Measurements from ENCODE around the gene DAPK2.

DAPK2 gene

DNA sequence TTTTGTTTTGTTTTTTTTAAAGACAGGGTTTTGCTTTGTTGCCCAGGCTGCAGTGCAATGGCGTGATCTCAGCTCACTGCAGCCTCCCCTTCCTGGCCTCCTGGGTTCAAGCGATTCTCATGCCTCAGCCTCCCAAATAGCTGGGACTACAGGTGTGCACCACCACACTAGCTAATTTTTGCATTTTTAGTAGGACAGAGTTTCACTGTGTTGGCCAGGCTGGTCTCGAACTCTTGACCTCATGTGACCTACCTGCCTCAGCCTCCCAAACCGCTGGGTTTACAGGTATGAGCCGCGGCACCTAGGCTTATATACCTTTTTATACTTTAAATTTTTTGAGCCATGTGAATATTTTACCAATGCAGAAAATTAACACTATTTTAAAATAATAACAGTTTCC is 155.7 kb downstream of the DAPK2 start:
- no peak for DNase-seq

GRCh38 chr15:63889831-63890230 is 156.5 kb downstream of the DAPK2 start:
- no peak for DNase-seq

- no peak for DNase-seq
These were observed 157.5 kb downstream of the DAPK2 start for GRCh38 chr15:63888823-63889222.

DNA sequence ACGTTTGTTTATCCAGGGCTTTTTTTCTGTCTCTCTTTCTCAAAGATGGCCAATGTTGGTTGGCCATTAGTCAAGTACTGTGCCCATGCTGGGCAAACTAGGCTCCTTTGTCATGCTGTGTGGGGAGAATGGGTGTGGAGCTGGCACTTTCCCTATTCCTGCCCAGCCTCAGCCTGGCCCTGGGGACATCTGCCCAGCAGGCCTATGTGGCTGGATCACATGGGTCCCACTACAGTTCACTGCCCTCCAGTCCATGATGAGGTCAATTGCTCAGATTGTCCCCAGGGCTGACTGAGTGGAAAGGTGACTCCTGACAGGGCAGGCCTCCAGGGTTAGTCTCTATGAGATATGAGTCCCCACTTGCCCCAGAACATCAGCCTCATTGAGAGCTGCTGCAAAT is 158.1 kb downstream of the DAPK2 start:
- no peak for DNase-seq

- DNase-seq = no peak
These were observed 158.7 kb downstream of the DAPK2 start for GRCh38 chr15:63887630-63888029.

- DNase-seq = no peak
These were observed 161.3 kb downstream of the DAPK2 start for GRCh38 chr15:63884953-63885352.

DNA sequence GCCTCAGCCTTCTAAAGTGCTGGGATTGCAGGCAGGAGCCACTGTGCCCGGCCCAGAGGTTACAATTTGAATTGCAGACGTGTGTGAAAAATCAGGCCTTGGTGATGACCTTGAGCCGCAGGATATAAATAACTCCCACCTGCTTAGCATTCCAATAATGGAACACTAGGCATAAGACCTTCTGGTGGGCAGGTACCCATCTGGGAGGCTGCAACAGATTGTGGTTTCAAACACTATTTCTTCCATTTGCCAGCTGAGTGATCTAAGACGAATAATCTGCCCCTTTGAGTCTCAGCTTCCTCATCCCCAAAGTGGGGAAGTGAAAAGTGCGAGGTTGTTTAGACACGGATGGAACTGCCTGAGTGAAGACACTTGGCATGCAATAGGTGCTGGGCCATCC is 164.9 kb downstream of the DAPK2 start:
- no peak for DNase-seq

DNA sequence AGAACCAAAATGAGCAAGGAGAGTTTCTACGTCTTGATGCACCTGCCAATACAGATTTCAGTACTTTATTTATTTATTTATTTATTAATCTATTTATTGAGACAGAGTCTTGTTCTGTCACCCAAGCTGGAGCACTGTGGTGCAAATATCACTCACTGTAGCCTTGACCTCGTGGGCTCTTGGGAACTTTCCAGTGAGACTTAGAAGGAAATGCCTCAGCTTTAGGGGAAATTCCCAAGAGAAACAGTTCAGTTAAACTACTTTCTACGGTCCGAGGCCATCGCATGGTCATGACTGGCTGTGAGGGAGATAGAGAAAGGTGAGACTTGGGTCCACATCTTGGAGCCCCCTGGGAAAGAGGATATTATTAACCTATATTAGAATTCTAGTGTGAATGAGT is 165.5 kb downstream of the DAPK2 start:
- no peak for DNase-seq

- no peak for DNase-seq
These were observed 166.3 kb downstream of the DAPK2 start for GRCh38 chr15:63879995-63880394.

- DNase-seq = no peak
These were observed 167.1 kb downstream of the DAPK2 start for GRCh38 chr15:63879211-63879610.

- no peak for DNase-seq
These were observed 168.5 kb downstream of the DAPK2 start for GRCh38 chr15:63877713-63878271.

- DNase-seq = no peak
These were observed 170.1 kb downstream of the DAPK2 start for GRCh38 chr15:63876085-63876662.

DNA sequence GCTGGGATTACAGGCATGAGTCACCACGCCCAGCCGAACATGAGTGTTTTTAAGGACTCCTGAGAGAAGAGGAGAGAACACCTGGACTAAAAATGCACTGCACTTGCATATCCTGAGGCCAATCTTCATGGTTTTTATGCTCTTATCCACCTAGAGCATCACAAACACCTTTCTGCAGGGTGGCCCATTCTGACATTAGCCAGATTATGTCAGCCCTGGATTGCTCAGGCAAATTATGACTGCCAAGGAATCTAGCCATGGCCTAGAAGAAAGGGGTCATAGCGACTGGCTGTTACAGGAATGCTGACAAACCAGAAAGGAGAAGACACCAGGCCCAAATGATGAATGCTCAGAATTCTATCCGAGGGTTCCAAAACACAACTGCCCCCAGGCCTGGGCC is 171.7 kb downstream of the DAPK2 start:
- DNase-seq = no peak

GRCh38 chr15:63872759-63873510 is 173.3 kb downstream of the DAPK2 start:
- DNase-seq = no peak

DNA sequence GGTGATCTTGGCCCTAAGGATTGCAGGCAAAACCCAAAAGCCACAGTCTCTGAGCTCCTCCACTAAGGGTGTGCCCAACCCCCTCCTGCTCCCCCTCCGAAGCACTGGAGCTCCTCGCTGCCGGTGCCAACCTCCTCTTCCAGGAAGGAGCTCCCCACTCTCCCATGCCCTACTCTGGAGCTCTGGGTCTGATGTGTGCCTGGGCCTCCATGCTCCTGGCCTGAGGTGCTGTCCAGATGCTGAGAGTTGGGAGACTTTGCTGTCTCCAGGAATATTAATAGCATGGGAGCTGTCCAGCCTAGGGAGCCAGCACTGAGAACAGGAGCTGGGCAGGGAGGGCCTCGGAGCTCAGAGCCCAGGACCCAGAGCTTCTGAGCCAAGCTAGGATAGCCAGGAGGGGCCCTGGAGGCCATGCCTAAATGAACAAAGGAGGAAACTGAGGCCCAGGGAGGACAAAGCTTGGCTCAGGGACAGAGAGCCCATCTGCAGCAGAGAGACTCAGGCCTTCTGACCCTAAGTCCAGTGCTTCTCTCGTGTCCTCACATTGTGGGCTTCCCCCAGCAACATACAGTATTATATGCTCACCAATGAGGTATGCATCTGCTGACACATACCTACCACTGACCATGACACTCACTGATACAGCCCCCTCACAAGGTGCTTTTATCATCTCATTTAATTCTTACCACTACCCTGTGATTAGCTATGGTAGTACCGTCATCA is 175.6 kb downstream of the DAPK2 start:
- no peak for DNase-seq

GRCh38 chr15:63870043-63870394 is 176.3 kb downstream of the DAPK2 start:
- no peak for DNase-seq

DNA sequence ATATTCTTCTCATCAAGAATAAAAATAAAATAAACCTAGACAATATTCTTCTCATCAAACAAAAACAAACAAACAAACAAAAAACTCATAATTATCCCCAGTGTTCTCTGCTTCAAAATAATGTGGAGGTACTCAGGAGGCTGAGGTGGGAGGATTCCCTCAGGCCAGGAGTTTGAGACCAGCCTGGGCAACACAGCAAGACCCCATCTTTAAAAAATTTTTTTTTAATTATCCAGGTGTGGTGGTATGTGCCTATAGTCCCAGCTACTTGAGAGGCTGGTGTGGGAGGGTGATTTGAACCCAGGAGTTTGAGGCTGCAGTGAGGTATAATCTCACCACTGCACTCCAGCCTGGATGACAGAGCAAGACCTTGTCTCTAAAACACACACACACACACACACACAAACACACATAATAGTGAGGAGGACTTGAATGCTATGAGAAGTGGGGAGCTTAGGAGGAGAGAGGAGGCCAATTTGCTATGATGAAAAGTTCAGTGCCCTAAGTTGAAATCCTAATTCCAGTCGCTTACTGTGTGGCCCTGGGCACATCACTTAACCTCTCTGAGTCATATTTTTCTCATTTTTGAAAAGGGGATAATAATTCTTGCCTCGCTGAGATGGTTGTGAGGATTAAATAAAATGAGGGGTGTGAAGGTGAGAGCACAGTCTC is 176.8 kb downstream of the DAPK2 start:
- no peak for DNase-seq

DNA sequence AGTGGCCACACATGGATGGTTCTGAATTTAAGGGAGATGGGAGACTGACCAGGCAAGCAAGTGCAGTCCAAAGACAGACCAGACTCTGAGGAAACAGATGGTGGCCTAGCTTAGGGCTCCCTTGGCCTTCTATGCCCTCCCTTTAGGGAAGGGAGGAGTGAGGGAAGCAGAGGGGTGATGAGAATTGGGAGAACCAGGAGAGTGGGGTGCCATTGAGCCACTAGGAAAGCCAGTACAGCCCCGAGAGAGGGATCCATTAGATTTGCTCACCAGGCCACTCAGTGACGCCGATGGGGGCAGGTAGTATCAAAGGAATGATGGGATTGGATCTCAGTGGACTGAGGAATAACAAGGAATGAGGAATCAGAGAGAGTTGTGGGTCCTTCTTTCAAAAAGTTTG is 182.1 kb downstream of the DAPK2 start:
- DNase-seq = no peak

GRCh38 chr15:63861946-63862517 is 184.3 kb downstream of the DAPK2 start:
- DNase-seq = no peak

DNA sequence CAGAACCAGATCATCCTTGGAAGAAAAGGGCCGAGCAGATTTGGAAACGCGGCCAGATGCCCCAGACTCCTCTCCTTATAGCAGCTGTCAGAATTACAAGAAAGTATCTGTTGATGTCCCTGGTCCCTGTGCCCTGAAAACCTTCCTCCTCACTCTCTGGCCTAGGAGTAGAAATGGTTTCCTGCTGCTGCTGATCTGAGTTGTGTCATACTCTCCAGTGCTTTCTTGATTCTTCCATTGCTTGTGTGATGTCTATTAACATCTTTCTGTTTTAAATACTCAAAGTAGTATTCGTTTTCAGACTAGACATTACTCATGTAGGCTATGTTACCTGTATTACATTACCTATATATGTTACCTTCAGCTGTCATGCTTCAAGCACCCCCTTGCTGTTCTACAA is 185.7 kb downstream of the DAPK2 start:
- DNase-seq = no peak

DNA sequence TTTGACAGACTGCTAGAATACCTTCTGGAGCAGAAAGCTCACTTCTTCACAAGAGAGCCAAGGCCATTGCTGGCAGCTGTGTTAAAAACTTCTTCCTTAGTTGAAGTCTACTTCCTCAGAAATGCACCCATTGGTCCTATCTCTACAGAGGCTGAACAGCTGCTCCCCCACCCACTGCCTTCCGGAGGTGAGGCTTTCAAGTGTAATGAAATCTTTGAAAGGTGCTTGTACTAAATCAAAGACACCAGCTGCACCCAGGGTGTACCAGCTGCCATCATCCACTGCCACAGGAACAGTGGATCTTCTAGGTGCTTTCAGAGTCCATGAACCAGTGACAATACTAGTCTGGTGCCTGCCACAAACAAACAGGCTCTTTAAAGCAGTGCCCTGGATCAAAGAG is 186.1 kb downstream of the DAPK2 start:
- DNase-seq = no peak

DNA sequence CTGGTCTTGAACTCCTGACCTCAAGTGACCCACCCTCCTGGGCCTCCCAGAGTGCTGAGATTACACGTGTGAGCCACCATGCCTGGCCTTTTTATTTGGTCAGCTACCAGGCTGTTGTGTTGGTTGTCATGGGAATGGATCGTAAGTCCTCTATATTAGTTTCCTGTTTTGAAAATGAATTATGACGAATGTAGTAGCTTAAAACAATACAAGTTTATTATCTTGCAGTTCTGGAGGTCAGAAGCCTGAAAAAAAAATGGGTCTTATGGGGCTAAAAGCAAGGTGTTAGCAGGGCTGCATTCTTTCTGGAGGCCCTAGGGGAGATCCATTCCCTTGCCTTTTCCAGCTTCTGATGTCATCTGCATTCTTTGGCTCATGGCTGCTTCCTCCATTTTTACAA is 187.4 kb downstream of the DAPK2 start:
- DNase-seq = no peak

GRCh38 chr15:63858448-63858847 is 187.8 kb downstream of the DAPK2 start:
- DNase-seq = no peak
